K562 (cell line): Measurements from ENCODE around the gene OSGEP. TPM values are rescaled to one million over a fixed set of nuclear protein-coding genes. Genes with fewer than 3 reads are reported as not detected.
A peak's percentile ranks its signal among the peaks of the same experiment; 100 is the strongest.

Source experiments
- BMI1 ChIP-seq: fragments of 150-350 bp; IDR thresholded peaks from 2 replicates; pipeline ENCODE4 v1.6.1; 2014; ENCODE audit warnings: low read length
- CBX2 ChIP-seq: fragments of 200-600 bp; sonication (generic); IDR thresholded peaks from one replicate; pipeline ENCODE4 v1.6.1; 2012; ENCODE audit warnings: mild to moderate bottlenecking, low read length, inconsistent platforms; ENCODE audit not compliant: insufficient read depth, poor library complexity, severe bottlenecking
- CHD1 ChIP-seq: fragments of 200-600 bp; sonication (generic); IDR thresholded peaks from one replicate; pipeline ENCODE4 v1.6.1; 2012; ENCODE audit warnings: mild to moderate bottlenecking, moderate library complexity, low read length, inconsistent platforms
- KAT7 ChIP-seq: sonication (generic); formaldehyde crosslinking; IDR thresholded peaks from 2 replicates; pipeline ENCODE4 v1.8.0; 2022; ENCODE audit warnings: missing genetic modification reagents, mild to moderate bottlenecking, borderline replicate concordance
- KDM5B ChIP-seq: fragments of 200-600 bp; sonication (generic); IDR thresholded peaks from 2 replicates; pipeline ENCODE4 v1.6.1; 2012; ENCODE audit warnings: low read depth, mild to moderate bottlenecking, moderate library complexity, low read length, control low read depth, inconsistent platforms; ENCODE audit not compliant: insufficient replicate concordance
- KLF1 ChIP-seq: fragments of 450-650 bp; IDR thresholded peaks from 2 replicates; pipeline ENCODE4 v1.6.1; 2016; ENCODE audit warnings: missing genetic modification characterization, missing compliant biosample characterization
- LARP7 ChIP-seq: fragments of 450-650 bp; IDR thresholded peaks from 2 replicates; pipeline ENCODE4 v1.6.1; 2016
- NELFE ChIP-seq: IDR thresholded peaks from 2 replicates; pipeline ENCODE4 v1.6.1; 2011; ENCODE audit warnings: mild to moderate bottlenecking; ENCODE audit not compliant: insufficient read depth, insufficient read length
- NFATC3 ChIP-seq: fragments of 450-650 bp; IDR thresholded peaks from 2 replicates; pipeline ENCODE4 v1.6.1; 2017; ENCODE audit warnings: mild to moderate bottlenecking
- NRF1 ChIP-seq, 2 experiments: fragments of 450-650 bp; IDR thresholded peaks in 1 of 2; conservative IDR thresholded peaks in 1 of 2; 2 replicates each; pipeline ENCODE4 v1.6.1; 2014; ENCODE audit warnings: mild to moderate bottlenecking in 2 of 2
- PCBP2 ChIP-seq: fragments of 200-400 bp; formaldehyde crosslinking; IDR thresholded peaks from 2 replicates; pipeline ENCODE4 v1.6.1; 2018; ENCODE audit warnings: low read length, low read depth, mild to moderate bottlenecking, moderate library complexity; ENCODE audit not compliant: poor library complexity, severe bottlenecking
- RBM14 ChIP-seq: fragments of 200-400 bp; formaldehyde crosslinking; IDR thresholded peaks from 2 replicates; pipeline ENCODE4 v1.6.1; 2018; ENCODE audit warnings: low read depth, mild to moderate bottlenecking, low read length, moderate library complexity, borderline replicate concordance; ENCODE audit not compliant: insufficient read depth
- RBM17 ChIP-seq: fragments of 200-400 bp; formaldehyde crosslinking; IDR thresholded peaks from 2 replicates; pipeline ENCODE4 v1.6.1; 2017; ENCODE audit warnings: low read depth, mild to moderate bottlenecking, low read length, borderline replicate concordance
- RUNX1 ChIP-seq: sonication (generic); IDR thresholded peaks from 2 replicates; pipeline ENCODE4 v1.6.1; 2016; ENCODE audit warnings: antibody characterized with exemption, low read depth
- SAP30 ChIP-seq: fragments of 200-600 bp; sonication (generic); IDR thresholded peaks from 2 replicates; pipeline ENCODE4 v1.6.1; 2012; ENCODE audit warnings: borderline replicate concordance, low read depth, mild to moderate bottlenecking, moderate library complexity, low read length, control low read depth, inconsistent platforms; ENCODE audit not compliant: insufficient read depth, poor library complexity, severe bottlenecking
- TAF1 ChIP-seq: IDR thresholded peaks from 2 replicates; pipeline ENCODE4 v1.6.1; 2011; ENCODE audit warnings: mild to moderate bottlenecking, low read length, moderate library complexity; ENCODE audit not compliant: insufficient read depth, control insufficient read depth, severe bottlenecking; ENCODE audit errors: extremely low read depth
- TEAD4 ChIP-seq, 2 experiments: sonication (generic) in 1 of 2; formaldehyde crosslinking in 1 of 2; IDR thresholded peaks; 2 replicates each; pipeline versions ENCODE4 v1.6.1 to v1.8.0; 2012 to 2022; ENCODE audit warnings: borderline replicate concordance in 1 of 2, inconsistent platforms in 1 of 2, low read length in 1 of 2, mild to moderate bottlenecking in 1 of 2, missing genetic modification reagents in 1 of 2
- XRCC3 ChIP-seq: fragments of 450-650 bp; IDR thresholded peaks from 2 replicates; pipeline ENCODE4 v1.6.1; 2017; ENCODE audit warnings: mild to moderate bottlenecking, moderate library complexity
- ZC3H8 ChIP-seq: fragments of 450-650 bp; IDR thresholded peaks from 2 replicates; pipeline ENCODE4 v1.6.1; 2017
- ZNF23 ChIP-seq: fragments of 250-450 bp; sonication (Bioruptor Pico); IDR thresholded peaks from 2 replicates; pipeline ENCODE4 v1.4.0; 2020; ENCODE audit warnings: mild to moderate bottlenecking
- ZNF512 ChIP-seq: IDR thresholded peaks from 2 replicates; pipeline ENCODE4 v1.6.1; 2016; ENCODE audit warnings: missing genetic modification characterization, missing compliant biosample characterization
- ZNF655 ChIP-seq: fragments of 250-450 bp; sonication (Bioruptor Pico); IDR thresholded peaks from 2 replicates; pipeline ENCODE4 v1.5.0; 2021
- polyA plus RNA-seq, 8 experiments: library from polyadenylated mRNA; depleted of rRNA in 4 of 8; stranded (reverse) in 5 of 8; unstranded in 3 of 8; fragments of >200 nt; fragmentation: Nextera tagmentation in 2 of 8; fragmentation: Illumina TruSeq in 1 of 8; extraction: Ambion mirVana in 2 of 8; extraction: Trizol in 1 of 8; gene quantifications; 2 replicates each; pipeline versions ENCODE4 v1.2.1 to v1.2.3, GENCODE V29; 2011 to 2014; ENCODE audit warnings: inconsistent platforms in 1 of 8, missing spikeins in 1 of 8
- total RNA-seq, 7 experiments: library from RNA; depleted of rRNA in 6 of 7; stranded (reverse); fragments of >200 nt in 6 of 7; fragmentation: Illumina TruSeq in 2 of 7; extraction: Trizol in 2 of 7; gene quantifications; 2 replicates each; pipeline versions ENCODE4 v1.2.1 to v1.2.3, GENCODE V29; 2011 to 2021; ENCODE audit warnings: low replicate concordance in 1 of 7
- TF ChIP-seq, protein P1 (sequence below): fragments of 450-650 bp; IDR thresholded peaks from 2 replicates; pipeline ENCODE4 v1.6.1; 2017; ENCODE audit warnings: mild to moderate bottlenecking, moderate library complexity
- TF ChIP-seq, protein P2 (sequence below): fragments of 450-650 bp; formaldehyde crosslinking; IDR thresholded peaks from 2 replicates; pipeline ENCODE4 v1.4.0; 2020; ENCODE audit warnings: mild to moderate bottlenecking

OSGEP gene
- total and polyA plus RNA-seq, 9 of the 15 experiments (the other 6 are each of a cell fraction or from before 2014, with no cell fraction given), result 32.1 to 59.2 (median 44.1) TPM

GRCh38 chr14:20477211-20477876, 22.7 kb upstream of the OSGEP start (continued):
- TF ChIP-seq SAP30, result no peak
- TF ChIP-seq BMI1, result no peak
- TF ChIP-seq KAT7 (CRISPR knock-in tag), result no peak
- no peak for TF ChIP-seq KLF1 (tag)
- TF ChIP-seq ZC3H8, result no peak
- no peak for TF ChIP-seq LARP7
- TF ChIP-seq XRCC3, result no peak
- no peak for TF ChIP-seq NRF1 (conservative IDR thresholded peaks at IDR 0.05 in 1 of 2, IDR thresholded peaks at IDR 0.05 in 1 of 2)
- TF ChIP-seq PCBP2, result no peak
- TF ChIP-seq ZNF23, result no peak
- TF ChIP-seq ZNF655 (CRISPR knock-in tag), result no peak
- TF ChIP-seq NFATC3, result no peak
- TF ChIP-seq RBM14, result no peak
- no peak for TF ChIP-seq NELFE
- no peak for TF ChIP-seq KDM5B
- TF ChIP-seq ZNF512 (tag), result no peak
- TF ChIP-seq TEAD4 (IDR thresholded peaks at IDR 0.05; ENCODE audit: low read length), result peak; percentile 86
- TF ChIP-seq TEAD4 (CRISPR knock-in tag; IDR thresholded peaks at IDR 0.05; ENCODE audit: borderline replicate concordance), result no peak
- no peak for TF ChIP-seq RUNX1
- TF ChIP-seq TAF1, result no peak
- TF ChIP-seq, protein P1, sequence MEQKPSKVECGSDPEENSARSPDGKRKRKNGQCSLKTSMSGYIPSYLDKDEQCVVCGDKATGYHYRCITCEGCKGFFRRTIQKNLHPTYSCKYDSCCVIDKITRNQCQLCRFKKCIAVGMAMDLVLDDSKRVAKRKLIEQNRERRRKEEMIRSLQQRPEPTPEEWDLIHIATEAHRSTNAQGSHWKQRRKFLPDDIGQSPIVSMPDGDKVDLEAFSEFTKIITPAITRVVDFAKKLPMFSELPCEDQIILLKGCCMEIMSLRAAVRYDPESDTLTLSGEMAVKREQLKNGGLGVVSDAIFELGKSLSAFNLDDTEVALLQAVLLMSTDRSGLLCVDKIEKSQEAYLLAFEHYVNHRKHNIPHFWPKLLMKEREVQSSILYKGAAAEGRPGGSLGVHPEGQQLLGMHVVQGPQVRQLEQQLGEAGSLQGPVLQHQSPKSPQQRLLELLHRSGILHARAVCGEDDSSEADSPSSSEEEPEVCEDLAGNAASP, result no peak
- no peak for TF ChIP-seq RBM17
- TF ChIP-seq, protein P2, sequence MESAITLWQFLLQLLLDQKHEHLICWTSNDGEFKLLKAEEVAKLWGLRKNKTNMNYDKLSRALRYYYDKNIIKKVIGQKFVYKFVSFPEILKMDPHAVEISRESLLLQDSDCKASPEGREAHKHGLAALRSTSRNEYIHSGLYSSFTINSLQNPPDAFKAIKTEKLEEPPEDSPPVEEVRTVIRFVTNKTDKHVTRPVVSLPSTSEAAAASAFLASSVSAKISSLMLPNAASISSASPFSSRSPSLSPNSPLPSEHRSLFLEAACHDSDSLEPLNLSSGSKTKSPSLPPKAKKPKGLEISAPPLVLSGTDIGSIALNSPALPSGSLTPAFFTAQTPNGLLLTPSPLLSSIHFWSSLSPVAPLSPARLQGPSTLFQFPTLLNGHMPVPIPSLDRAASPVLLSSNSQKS, result no peak
- TF ChIP-seq CHD1, result no peak
- TF ChIP-seq CBX2, result no peak
